Psoas muscle (tissue), 7 donors: ENCODE data around the gene CXCL8. TPM values are rescaled to one million over a fixed set of nuclear protein-coding genes. Genes with fewer than 3 reads are reported as not detected.

Source experiments
- polyA plus RNA-seq, 3 donors: library from polyadenylated mRNA; stranded (reverse); fragments of 200-250 nt; gene quantifications; one replicate each; pipeline ENCODE4 v1.2.3, GENCODE V29; 2013
- total RNA-seq, 4 donors: library from RNA; stranded (reverse); fragmentation: NEBNext Ultra II Directional in 2 of 4; extraction: Animal tissue kit (Norgen Biotek cat#: 25700) in 2 of 4; gene quantifications; one replicate each; pipeline versions ENCODE4 v1.2.1 to v1.2.4, GENCODE V29; 2021 to 2023
- donor health status: healthy with polysubstance abuse.
- donor health status: DM: no; HTN: no; CAD: no; lungs with moderate emphysema.
- donor health status: Bipolar disorder and iron deficiency.
- donor health status: healthy.
- donor health status: DM: no; HTN: no; CAD: no.
- donor health status: DM: no; HTN: no; CAD: no.
- donor health status: DM: yes; HTN: yes; CAD: no.

CXCL8 gene
- total and polyA plus RNA-seq, 7 donors, result 0.21 to 8.1 (median 0.38) TPM; not detected in 1

Other genes starting within 250 kb of the CXCL8 start
- gene RASSF6, start 120.1 kb upstream of the CXCL8 start, total RNA-seq, result not detected
- gene RASSF6, start 120.1 kb upstream of the CXCL8 start, polyA plus RNA-seq, result under 1 TPM in 1 of 3 donors, not detected in 2; 0.01 TPM
- under 1 TPM in 2 of 4 donors, not detected in 2; 0.21 to 0.54 TPM for gene CXCL6, start 96.1 kb downstream of the CXCL8 start, total RNA-seq
- gene CXCL6, start 96.1 kb downstream of the CXCL8 start, polyA plus RNA-seq, result under 1 TPM in 2 of 3 donors, not detected in 1; 0.04 to 0.07 TPM
- gene PF4V1, start 112.7 kb downstream of the CXCL8 start, total RNA-seq, result not detected
- under 1 TPM in 1 of 3 donors, not detected in 2; 0.14 TPM for gene PF4V1, start 112.7 kb downstream of the CXCL8 start, polyA plus RNA-seq
- gene CXCL1, start 128.8 kb downstream of the CXCL8 start, total RNA-seq, result 1 to 10 TPM in 2 of 4 donors, under 1 TPM in 2; 0.26 to 4.2 (median 1.4) TPM
- 1 to 10 TPM; 1.2 to 2.1 (median 1.6) TPM for gene CXCL1, start 128.8 kb downstream of the CXCL8 start, polyA plus RNA-seq
- 1 to 10 TPM in 1 of 4 donors, not detected in 3; 1.4 TPM for gene PF4, start 241.5 kb downstream of the CXCL8 start, total RNA-seq
- gene PF4, start 241.5 kb downstream of the CXCL8 start, polyA plus RNA-seq, result under 1 TPM in 1 of 3 donors, not detected in 2; 0.25 TPM
- gene PPBP, start 247.6 kb downstream of the CXCL8 start, total RNA-seq, result 1 to 10 TPM in 2 of 4 donors, under 1 TPM in 1, not detected in 1; 0.44 to 2.5 (median 1.4) TPM
- not detected for gene PPBP, start 247.6 kb downstream of the CXCL8 start, polyA plus RNA-seq